Measurements from ENCODE around the gene COTL1.
"Not testable (repeated sequence)": the region's sequence is repeated elsewhere in the genome, so short reads cannot be mapped to it uniquely, and the experiment has no call there.

COTL1 gene

DNA sequence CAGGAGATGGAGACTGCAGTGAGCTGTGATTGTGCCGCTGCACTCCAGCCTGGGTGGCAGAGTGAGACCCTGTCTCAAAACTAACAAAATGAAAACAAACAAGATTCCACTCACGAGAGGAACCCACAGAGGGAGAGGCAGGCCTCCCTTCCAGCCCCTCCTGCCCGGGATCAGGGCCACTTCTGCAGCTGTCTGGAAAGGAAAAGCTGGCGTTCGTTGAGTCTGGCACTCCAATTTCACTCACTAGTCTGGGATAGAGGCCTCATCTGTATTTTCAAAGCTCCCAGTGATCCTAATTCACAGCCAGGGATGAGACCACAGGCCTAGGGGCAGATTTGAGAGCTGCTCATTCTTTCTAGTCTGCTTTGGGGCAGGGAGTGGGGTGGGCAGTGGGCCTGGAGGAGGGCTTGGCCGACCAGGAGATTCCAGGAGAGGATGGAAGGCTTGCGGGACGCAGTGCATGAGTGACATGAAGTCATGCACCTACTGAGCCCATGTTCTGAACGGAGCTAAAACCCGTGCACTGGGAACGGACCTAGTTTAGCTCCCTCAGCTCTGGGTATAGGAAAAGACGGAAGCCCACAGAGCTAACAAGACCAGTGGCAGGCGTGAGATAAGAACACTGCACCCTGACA, 54.0 kb downstream of the COTL1 start:
- H3K4me1 ChIP-seq (ENCODE audit: insufficient read depth, low read length), result no peaks in the 10 kb centered on the region
- no peaks in the 10 kb centered on the region for H3K36me3 ChIP-seq (ENCODE audit: insufficient read depth, low read length)

GRCh38 chr16:84563064-84563715, 54.7 kb downstream of the COTL1 start:
- Histone ChIP-seq H3K27me3 (ENCODE audit: control insufficient read depth in 1 of 2, insufficient read depth in 2 of 2, low read length in 2 of 2) (no peaks in the 10 kb centered on the region), H3K9me3 (ENCODE audit: low read length) (no peaks in the 10 kb centered on the region), H3K36me3 (ENCODE audit: insufficient read depth, low read length) (no peaks in the 10 kb centered on the region), H3K9ac (ENCODE audit: low read length) (no peak overlapping the region), H3K4me3 (ENCODE audit: low read depth in 1 of 2, low read length in 2 of 2) (no peak overlapping the region), H3K4me1 (ENCODE audit: insufficient read depth, low read length) (no peaks in the 10 kb centered on the region), H3K27ac (ENCODE audit: low read depth, low read length) (no peak overlapping the region)

More for the DNA sequence above, 54.0 kb downstream of the COTL1 start:
- H3K9ac ChIP-seq (ENCODE audit: low read length), result no peak overlapping the region
- no peak overlapping the region for H3K4me3 ChIP-seq (ENCODE audit: low read depth in 1 of 2, low read length in 2 of 2)
- no peak overlapping the region for H3K27ac ChIP-seq (ENCODE audit: low read depth, low read length)
- no peaks in the 10 kb centered on the region for H3K27me3 ChIP-seq (ENCODE audit: control insufficient read depth in 1 of 2, insufficient read depth in 2 of 2, low read length in 2 of 2)
- no peaks in the 10 kb centered on the region for H3K9me3 ChIP-seq (ENCODE audit: low read length)

- Histone ChIP-seq H3K9ac (ENCODE audit: low read length) (no peak overlapping the region), H3K4me3 (ENCODE audit: low read depth in 1 of 2, low read length in 2 of 2) (no peak overlapping the region), H3K27me3 (ENCODE audit: control insufficient read depth in 1 of 2, insufficient read depth in 2 of 2, low read length in 2 of 2) (no peaks in the 10 kb centered on the region), H3K4me1 (ENCODE audit: insufficient read depth, low read length) (no peaks in the 10 kb centered on the region), H3K27ac (ENCODE audit: low read depth, low read length) (no peak overlapping the region), H3K9me3 (ENCODE audit: low read length) (no peaks in the 10 kb centered on the region), H3K36me3 (ENCODE audit: insufficient read depth, low read length) (no peaks in the 10 kb centered on the region)
These were observed 55.6 kb downstream of the COTL1 start for GRCh38 chr16:84562174-84562815.

GRCh38 chr16:84561291-84561690, 56.6 kb downstream of the COTL1 start:
- Histone ChIP-seq H3K27me3 (ENCODE audit: control insufficient read depth in 1 of 2, insufficient read depth in 2 of 2, low read length in 2 of 2) (no peaks in the 10 kb centered on the region), H3K9ac (ENCODE audit: low read length) (no peak overlapping the region), H3K4me1 (ENCODE audit: insufficient read depth, low read length) (no peaks in the 10 kb centered on the region), H3K27ac (ENCODE audit: low read depth, low read length) (no peak overlapping the region), H3K9me3 (ENCODE audit: low read length) (no peaks in the 10 kb centered on the region), H3K4me3 (ENCODE audit: low read depth in 1 of 2, low read length in 2 of 2) (no peak overlapping the region), H3K36me3 (ENCODE audit: insufficient read depth, low read length) (no peaks in the 10 kb centered on the region)

GRCh38 chr16:84560269-84560668, 57.6 kb downstream of the COTL1 start:
- Histone ChIP-seq H3K9ac (ENCODE audit: low read length) (no peak overlapping the region), H3K9me3 (ENCODE audit: low read length) (no peaks in the 10 kb centered on the region)

GRCh38 chr16:84559311-84559932, 58.5 kb downstream of the COTL1 start:
- no peak overlapping the region for H3K27ac ChIP-seq (ENCODE audit: low read depth, low read length)
- H3K27me3 ChIP-seq (ENCODE audit: control insufficient read depth in 1 of 2, insufficient read depth in 2 of 2, low read length in 2 of 2), result no peaks in the 10 kb centered on the region
- no peak overlapping the region for H3K4me3 ChIP-seq (ENCODE audit: low read depth in 1 of 2, low read length in 2 of 2)
- H3K4me1 ChIP-seq (ENCODE audit: insufficient read depth, low read length), result no peaks in the 10 kb centered on the region
- H3K9me3 ChIP-seq (ENCODE audit: low read length), result no peaks in the 10 kb centered on the region
- no peaks in the 10 kb centered on the region for H3K36me3 ChIP-seq (ENCODE audit: insufficient read depth, low read length)
- no peak overlapping the region for H3K9ac ChIP-seq (ENCODE audit: low read length)

More at GRCh38 chr16:84560269-84560668, 57.6 kb downstream of the COTL1 start:
- Histone ChIP-seq H3K27me3 (ENCODE audit: control insufficient read depth in 1 of 2, insufficient read depth in 2 of 2, low read length in 2 of 2) (no peaks in the 10 kb centered on the region), H3K27ac (ENCODE audit: low read depth, low read length) (no peak overlapping the region), H3K4me1 (ENCODE audit: insufficient read depth, low read length) (no peaks in the 10 kb centered on the region), H3K36me3 (ENCODE audit: insufficient read depth, low read length) (no peaks in the 10 kb centered on the region), H3K4me3 (ENCODE audit: low read depth in 1 of 2, low read length in 2 of 2) (no peak overlapping the region)

DNA sequence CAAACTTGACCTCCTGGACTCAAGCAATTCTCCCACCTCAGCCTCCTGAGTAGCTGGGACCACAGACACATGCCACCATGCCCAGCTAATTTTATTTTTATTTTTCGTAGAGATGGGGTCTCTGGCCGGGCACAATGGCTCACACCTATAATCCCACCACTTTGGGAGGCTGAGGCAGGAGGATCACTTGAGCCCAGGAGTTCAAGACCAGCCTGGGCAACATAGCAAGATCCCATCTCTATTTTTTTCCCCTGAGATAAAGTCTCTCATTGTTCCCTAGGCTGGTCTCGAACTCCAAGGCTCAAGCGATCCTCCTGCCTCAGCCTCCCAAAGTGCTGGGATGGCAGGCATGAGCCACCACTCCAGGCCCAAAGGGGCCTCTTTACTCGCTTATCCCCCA, 59.0 kb downstream of the COTL1 start:
- not testable (repeated sequence) for H3K4me1 ChIP-seq (ENCODE audit: insufficient read depth, low read length); H3K27me3 ChIP-seq (ENCODE audit: control insufficient read depth in 1 of 2, insufficient read depth in 2 of 2, low read length in 2 of 2); H3K9ac ChIP-seq (ENCODE audit: low read length); H3K36me3 ChIP-seq (ENCODE audit: insufficient read depth, low read length); H3K9me3 ChIP-seq (ENCODE audit: low read length); H3K27ac ChIP-seq (ENCODE audit: low read depth, low read length); H3K4me3 ChIP-seq (ENCODE audit: low read depth in 1 of 2, low read length in 2 of 2)

DNA sequence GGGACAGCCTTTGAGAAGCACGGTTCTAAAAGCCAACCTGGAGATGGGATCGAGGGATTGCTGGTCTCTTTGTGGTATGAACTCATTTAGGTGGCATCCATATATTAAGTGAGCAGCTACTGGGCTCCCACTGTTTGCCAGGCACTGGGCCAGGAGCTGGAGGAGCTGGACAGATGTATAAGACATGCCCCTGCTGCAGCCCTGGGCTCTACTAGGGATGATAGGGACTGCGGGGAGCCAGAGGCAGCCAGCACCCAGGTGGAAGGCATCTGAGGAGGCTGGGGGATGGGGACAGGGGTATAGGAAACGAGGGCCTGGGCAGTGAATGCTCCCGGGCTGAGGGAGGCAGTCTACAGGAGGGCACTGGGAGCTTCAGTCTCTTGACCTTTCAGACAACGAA, 60.4 kb downstream of the COTL1 start:
- Histone ChIP-seq H3K36me3 (ENCODE audit: insufficient read depth, low read length) (no peaks in the 10 kb centered on the region), H3K27ac (ENCODE audit: low read depth, low read length) (no peak overlapping the region), H3K27me3 (ENCODE audit: control insufficient read depth in 1 of 2, insufficient read depth in 2 of 2, low read length in 2 of 2) (no peaks in the 10 kb centered on the region), H3K9me3 (ENCODE audit: low read length) (no peaks in the 10 kb centered on the region), H3K4me1 (ENCODE audit: insufficient read depth, low read length) (no peaks in the 10 kb centered on the region), H3K4me3 (ENCODE audit: low read depth in 1 of 2, low read length in 2 of 2) (no peak overlapping the region), H3K9ac (ENCODE audit: low read length) (no peak overlapping the region)

DNA sequence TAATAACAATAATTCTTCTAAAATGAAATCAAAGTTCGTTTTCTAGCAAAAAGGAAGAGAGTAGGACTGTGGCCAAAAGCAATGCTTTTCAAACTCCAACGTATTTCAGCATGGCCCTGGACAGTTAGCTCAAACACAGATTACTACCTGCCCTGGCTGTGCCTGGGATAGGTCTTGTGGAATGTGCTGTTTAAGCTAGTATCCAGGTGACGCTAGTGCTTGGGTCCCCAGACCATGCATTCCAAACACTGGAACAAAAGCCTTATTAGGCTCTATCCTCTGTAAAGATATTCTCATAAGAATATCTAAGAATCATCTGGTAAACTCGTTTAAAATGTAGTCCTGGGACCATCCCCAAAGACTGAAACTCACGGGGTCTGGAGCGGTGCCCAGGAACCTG, 60.8 kb downstream of the COTL1 start:
- Histone ChIP-seq H3K27ac (ENCODE audit: low read depth, low read length) (no peak overlapping the region), H3K9ac (ENCODE audit: low read length) (no peak overlapping the region), H3K27me3 (ENCODE audit: control insufficient read depth in 1 of 2, insufficient read depth in 2 of 2, low read length in 2 of 2) (no peaks in the 10 kb centered on the region), H3K4me3 (ENCODE audit: low read depth in 1 of 2, low read length in 2 of 2) (no peak overlapping the region), H3K4me1 (ENCODE audit: insufficient read depth, low read length) (no peaks in the 10 kb centered on the region), H3K36me3 (ENCODE audit: insufficient read depth, low read length) (no peaks in the 10 kb centered on the region), H3K9me3 (ENCODE audit: low read length) (no peaks in the 10 kb centered on the region)

DNA sequence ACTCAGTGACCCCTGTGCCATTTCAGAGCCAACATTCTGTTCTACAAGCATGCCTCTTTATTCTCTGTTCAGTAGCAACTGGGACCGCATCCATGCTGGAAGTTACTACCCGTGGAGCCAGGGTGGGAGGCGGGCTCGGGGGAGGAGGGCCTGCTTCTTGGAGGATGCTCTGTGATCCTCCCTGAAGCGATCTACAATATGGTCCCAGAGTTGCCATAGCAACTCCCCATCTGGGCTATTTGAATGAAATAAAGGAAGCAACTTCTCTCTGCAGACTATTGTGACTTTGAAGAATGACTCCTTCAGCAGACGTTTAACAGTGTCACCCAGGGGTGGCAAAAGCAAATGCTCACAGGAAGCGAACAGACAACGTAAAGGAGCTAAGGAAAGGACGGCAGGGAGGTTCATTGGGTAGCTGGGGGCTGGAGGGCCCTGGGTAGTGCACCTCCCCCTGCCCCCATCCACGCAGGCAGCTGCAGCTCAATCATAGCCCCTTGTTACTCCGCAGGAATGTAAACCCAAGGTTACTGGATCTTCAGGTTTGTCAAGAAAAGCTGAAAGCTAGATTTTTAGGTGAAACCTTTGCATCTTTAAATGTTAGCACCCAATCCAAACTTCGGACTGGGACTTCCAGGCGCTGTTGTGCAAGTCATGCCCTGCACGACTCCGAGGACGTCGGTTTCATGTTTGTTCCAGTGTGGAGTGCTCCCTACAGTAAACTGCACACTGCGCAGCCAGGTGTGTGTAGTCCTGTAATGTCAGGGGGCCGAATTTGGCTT, 62.3 kb downstream of the COTL1 start:
- Histone ChIP-seq H3K27ac (ENCODE audit: low read depth, low read length) (no peak overlapping the region), H3K9ac (ENCODE audit: low read length) (no peak overlapping the region), H3K36me3 (ENCODE audit: insufficient read depth, low read length) (no peaks in the 10 kb centered on the region), H3K4me3 (ENCODE audit: low read depth in 1 of 2, low read length in 2 of 2) (no peak overlapping the region), H3K9me3 (ENCODE audit: low read length) (no peaks in the 10 kb centered on the region), H3K27me3 (ENCODE audit: control insufficient read depth in 1 of 2, insufficient read depth in 2 of 2, low read length in 2 of 2) (no peaks in the 10 kb centered on the region), H3K4me1 (ENCODE audit: insufficient read depth, low read length) (no peaks in the 10 kb centered on the region)
